Pulmonary artery endothelial cell (primary cell): Measurements from ENCODE around the gene DMRT3. TPM values are rescaled to one million over a fixed set of nuclear protein-coding genes. Genes with fewer than 3 reads are reported as not detected.

Experiments
- DNase-seq: peaks from one replicate; pipeline ENCODE4 v3.0.0-alpha.2; 2011; ENCODE audit warnings: low read depth, low spot score
- total RNA-seq: library from RNA; depleted of rRNA; stranded (reverse); fragments of >200 nt; gene quantifications from 2 replicates; pipeline ENCODE4 v1.2.3, GENCODE V29; 2014

DMRT3 gene
- total RNA-seq, result not detected in 2 replicates

- DNase-seq, result no peak
Observed at GRCh38 chr9:976258-976942, at the start of gene DMRT3. DMRT3 (plus strand) TSS chr9:976655; CDS start chr9:977002, 347 bp downstream.

DNA sequence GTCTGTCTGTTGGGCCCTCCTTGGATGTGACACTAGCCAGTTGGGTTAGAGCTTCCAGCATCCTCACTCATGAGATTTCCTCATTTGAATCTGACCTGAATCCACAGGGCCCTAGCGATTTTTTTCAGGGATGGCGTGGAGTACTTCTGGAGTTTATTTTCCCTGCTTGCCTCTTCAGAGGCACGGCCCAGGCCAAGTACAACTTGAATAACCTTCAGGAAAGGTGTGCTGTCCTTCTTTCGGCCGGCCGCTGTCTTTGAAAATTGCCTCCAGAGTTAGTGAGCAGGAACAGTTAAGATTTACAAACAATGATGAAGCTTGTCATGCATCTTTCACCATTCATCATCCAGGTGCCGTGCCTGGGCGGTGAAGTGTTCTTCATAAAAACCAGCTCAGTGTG is 49.5 kb upstream of the DMRT3 start:
- DNase-seq, result no peak

GRCh38 chr9:928363-929042 is 48.0 kb upstream of the DMRT3 start:
- DNase-seq, result no peak

DNA sequence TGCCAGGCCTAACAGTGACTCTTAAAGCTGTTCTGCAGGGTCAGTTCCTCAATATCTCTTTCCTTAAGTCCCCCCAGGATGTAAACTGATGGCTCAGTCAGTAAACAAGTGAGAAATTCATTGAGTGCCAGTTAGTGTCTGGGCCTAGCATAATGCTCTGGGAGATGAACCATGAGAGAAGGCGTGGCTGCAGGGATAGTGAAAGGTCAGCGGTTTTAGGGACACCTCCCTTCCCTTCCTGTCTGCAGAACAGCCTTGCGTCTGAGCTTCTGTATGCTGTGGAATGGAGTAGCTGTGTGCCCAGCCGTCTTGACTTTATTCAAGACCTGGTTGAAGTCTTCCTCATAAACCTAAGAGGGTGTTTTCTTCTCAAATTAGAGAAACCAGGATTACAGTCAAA is 46.7 kb upstream of the DMRT3 start:
- no peak for DNase-seq

DNA sequence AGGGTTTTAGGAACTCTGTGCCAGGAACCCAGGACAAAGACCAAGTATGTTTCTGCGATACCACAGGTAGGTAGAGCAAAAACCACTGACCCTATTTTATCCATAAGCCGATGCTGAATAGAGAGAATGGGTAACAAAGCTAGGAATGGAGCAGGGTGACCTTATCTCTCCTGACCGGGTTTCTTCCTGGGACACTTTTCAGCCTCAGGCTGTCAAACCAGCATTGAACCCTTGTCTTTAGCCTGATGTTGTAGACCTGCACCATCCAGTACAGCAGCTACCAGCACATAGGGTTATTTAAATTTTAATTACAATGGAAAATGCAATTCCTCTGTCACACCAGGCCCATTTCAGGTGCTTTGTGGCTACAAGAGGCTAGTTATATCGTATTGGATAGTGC is 43.1 kb upstream of the DMRT3 start:
- DNase-seq, result no peak

- no peak for DNase-seq
Observed at GRCh38 chr9:935348-935965, 41.0 kb upstream of the DMRT3 start.

DNA sequence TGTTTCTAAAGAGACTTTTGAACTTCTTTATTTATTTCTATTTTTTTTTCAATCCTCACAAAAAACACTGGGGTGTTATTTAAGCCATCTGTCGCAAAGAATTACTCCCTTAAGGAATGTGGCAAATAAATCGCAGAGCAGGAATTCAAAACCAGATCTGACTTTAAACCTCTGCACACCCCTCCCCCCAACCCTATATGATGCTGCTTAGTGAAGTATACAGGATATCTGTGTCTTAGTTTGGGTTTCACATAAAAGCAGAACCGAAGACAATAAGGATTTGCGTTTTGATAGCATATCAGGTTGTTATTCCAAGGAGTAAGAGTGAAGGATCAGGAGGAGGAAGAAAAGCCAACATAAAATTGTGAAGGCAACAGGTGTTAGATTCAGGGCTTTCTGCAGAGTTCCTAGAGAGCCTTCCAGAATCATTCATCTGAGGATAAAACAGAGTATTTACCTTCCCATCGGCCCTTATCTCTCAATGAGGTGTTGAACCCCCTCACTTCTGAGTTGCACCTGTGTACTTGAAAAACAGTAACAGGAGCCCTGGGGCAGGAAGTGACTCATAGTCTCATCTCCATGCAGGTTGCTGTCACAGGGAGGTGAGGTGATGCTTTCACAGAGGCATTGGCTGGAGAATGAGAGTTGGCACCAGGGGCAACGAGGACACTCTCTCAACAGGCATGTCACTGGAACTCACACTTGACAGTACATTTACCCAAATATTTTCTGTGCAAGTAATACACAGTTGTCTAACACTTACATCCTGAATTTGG is 33.5 kb upstream of the DMRT3 start:
- DNase-seq, result no peak

DNA sequence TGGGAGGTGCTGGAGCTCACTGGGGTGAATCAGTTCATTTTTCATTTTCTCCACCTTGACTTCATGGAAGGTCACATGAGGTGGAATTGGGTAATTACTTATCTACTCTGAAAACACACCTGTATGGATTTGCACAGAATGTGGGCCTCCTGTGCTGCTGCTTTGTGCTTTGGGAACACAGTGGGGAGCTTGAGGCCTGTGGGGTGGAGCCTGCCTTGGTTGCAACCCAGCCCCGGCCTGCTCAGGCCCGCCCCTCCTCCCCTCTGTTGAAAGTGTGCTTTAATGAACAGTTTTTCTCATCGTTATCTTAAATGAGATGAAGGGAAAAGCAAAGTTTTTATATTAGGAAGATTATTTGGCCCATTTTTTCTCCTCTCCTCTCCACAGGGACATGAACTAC is 28.5 kb upstream of the DMRT3 start:
- DNase-seq, result no peak

DNA sequence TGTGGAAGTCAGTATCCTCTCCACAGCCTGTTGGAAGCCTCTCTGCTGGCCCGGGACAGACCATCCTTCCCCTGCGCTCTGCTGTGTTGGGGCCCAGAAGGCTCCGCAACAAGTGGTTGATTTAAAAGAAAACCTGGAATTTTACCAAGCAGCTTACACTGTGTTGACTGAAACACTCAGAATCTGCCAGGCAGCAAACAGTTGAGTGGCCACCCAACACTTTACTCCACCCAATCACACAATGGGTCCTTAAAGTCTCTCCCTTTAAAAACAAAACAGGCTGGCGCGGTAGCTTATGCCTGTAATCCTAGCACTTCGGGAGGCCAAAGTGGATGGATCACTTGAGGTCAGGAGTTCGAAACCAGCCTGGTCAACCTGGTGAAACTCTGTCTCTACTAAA is 28.0 kb upstream of the DMRT3 start:
- DNase-seq, result no peak

DNA sequence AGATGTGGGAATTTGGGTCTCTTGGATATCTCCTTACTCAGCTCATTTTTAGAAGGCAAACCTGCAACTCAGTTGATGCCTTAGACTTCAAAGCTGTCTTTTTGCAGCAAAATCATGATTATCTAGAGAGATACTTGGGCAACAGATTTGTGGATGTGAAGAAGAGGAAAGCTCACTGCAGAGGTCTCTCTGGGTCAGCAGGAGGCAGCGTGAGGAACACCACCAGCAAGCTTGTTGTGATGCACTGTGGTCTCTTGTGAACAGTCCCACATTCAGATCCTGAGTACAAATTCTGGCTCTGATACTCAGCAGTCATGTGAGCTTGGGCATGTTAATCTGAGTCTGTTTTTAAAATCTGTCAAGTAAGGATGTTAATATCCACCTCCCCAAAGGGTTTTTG is 26.3 kb upstream of the DMRT3 start:
- no peak for DNase-seq

DNA sequence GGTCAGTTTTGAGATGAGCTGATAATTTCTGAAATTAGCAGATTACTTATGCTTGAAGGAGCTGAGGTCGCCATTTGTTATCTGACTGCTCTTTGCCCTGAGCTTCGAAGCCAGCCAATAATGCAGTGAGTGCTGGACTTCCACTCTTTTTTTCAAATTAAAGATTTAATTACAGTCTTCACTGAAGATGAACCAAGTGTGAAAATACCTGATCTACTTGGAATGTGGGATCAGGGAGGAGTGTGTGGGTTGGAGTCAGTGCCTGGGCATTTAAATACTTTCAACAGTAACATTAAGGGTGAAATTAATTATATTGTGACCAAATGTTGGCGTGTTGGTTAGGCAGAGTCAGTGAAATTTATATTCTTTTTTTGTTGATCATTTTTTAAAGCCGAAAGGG is 23.9 kb upstream of the DMRT3 start:
- DNase-seq, result no peak

DNA sequence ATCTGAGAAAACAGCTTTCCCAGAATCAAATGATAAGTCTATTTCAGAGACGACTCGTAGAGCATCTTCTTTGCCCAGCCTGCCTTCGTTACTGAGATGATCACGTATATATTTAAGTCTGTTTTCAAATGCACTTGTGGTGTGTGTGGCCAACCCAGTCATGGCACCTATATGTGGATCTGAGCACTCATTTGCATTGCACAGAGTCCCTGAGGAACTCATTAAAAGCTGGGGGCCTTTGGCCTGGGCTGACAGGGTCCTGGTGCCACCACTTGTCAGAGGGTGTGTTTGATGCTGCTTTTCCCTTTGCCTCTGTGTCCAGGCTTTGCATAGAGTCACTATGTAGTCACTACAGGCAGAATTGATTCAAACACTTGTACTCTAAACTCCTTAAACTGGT is 17.4 kb upstream of the DMRT3 start:
- DNase-seq, result no peak

- no peak for DNase-seq
Observed at GRCh38 chr9:959914-960313, 16.5 kb upstream of the DMRT3 start.

DNA sequence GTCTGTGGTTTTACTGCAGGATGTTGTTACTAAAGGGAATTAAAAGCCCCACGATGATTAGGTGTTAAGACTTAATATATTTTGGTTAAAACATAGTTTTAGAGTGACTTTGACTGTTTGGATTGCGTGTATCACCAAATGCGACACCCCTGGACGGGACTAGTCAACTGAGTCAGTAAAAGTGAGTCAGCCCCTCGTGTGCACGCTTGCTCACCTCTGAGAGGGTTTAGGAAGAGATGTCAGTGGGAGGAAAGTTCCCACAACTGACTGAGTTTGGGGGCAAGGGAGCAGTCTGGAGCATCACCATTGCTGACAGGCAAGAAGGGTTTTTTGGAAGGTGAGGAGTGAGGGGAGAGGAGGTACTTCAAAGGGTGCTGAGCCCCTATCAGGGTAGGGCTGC is 14.4 kb upstream of the DMRT3 start:
- no peak for DNase-seq

DNA sequence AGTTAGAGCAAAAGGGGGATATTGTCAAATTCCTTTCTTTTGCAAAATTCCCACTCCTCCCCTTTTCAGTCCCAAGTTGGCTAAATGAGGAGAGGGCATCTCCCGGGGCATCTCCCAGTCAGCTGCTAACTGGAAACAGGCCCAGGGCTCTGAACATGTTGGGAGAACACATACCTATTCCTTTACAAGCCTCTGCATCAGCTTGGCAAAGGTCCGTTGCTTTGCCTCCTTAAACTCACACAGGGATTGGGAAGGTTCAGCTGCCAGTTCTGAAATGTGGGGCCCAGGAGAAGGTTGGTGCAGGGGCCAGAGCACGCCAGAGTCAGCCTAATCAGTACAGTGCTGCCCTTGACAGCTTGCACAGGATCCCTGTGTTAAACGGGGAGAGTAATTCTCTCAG is 11.0 kb upstream of the DMRT3 start:
- no peak for DNase-seq

GRCh38 chr9:966870-967269 is 9.6 kb upstream of the DMRT3 start:
- no peak for DNase-seq

- no peak for DNase-seq
Observed at GRCh38 chr9:967436-967835, 9.0 kb upstream of the DMRT3 start.

DNA sequence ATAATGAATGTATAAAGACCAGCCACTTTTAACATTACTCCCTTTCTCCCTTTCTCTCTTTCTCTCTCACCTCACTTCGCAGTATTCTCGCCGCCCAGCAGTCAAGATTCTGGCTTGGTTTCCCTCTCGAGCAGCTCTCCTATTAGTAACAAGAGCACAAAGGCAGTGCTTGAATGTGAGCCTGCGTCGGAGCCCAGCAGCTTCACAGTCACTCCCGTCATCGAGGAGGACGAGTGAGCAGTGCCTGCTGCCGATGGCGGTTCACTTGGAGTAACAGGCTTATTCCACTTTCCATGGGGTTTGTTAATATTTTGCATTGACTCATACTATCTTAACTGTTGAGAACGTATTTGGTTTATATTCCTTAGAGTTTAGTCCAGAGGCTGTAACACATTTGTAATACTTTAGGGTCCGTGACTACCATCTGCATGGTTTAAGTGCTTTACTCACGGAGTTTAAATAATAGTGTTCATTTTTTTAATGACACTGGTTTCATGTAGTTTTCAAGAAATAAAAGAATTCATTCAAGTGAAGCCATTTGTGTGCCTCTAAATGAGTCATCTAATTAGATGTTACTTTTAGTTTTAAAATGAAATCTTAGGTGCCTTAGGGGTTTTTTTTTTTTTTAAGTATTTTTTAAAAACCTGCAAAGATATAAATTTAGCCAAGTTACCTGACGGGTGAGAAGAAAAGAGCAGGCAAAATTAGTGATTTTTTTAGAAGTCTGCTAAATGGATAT is 8.4 kb upstream of the DMRT3 start:
- DNase-seq, result no peak

GRCh38 chr9:969310-970150 is 6.9 kb upstream of the DMRT3 start:
- DNase-seq, result no peak

DNA sequence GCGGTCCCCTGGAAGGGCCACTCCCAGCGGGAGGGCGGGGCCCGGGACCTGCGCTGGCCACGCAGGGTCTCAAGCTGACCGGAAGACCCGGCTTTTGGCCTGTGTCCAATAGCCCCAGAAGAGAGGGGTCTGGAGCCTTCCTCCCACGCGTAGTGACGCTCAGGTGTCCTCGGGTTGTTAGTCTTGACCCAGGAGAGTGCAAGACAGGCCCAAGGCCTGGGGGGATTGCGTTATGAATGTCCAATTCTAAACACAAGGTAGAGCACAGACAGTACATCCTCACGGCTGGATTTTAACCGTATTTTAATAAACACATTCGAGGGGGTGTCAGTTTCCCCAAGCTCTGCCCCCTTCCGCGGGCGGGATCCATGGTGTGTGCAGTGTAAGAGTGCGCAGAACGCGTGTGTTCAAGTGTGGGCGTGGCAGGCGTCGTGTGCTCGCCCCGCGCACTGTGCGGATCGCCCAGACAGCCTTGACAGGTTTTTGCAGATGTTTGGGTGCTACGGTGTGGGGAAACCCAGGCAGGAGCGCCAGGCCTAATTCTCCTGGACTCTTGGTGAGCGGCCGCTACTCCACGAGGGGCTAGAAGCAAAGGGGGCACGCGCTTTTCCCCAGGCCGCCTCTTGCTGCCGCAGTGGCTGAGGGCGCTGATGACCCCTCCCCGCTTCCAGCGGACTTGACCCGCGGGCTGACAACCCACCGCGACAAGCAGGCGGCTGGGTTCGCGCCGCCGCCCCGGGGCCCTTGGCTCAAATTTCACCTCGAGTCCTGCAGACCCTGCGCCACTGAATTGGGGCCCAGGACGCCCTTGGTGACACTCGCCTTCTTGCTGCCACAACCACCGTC is 6.1 kb upstream of the DMRT3 start:
- DNase-seq, result no peak
